Adrenal gland (tissue), 12 donors: ENCODE measurements around the gene SRBD1. TPM values are rescaled to one million over a fixed set of nuclear protein-coding genes. Genes with fewer than 3 reads are reported as not detected.

Source experiments
- DNase-seq, 7 donors: peaks; one replicate each; pipeline ENCODE4 v3.0.0-alpha.2; 2019 to 2020
- H3K27ac ChIP-seq, 5 donors: fragments of 200-600 bp; sonication (generic) in 4 of 5; 1 replicate in 3 of 5; 2 replicates in 2 of 5; pipeline versions ENCODE4 v1.5.1 to v1.8.0; 2016 to 2020; ENCODE audit warnings: mild to moderate bottlenecking in 1 of 5
- H3K27me3 ChIP-seq: fragments of 200-600 bp; 2 replicates; pipeline ENCODE4 v1.8.0; 2021
- H3K36me3 ChIP-seq, 2 donors: fragments of 200-600 bp; replicated peaks in 1 of 2; 1 replicate in 1 of 2; 2 replicates in 1 of 2; pipeline versions ENCODE4 v1.5.1 to v1.8.0; 2018 to 2022
- H3K4me1 ChIP-seq, 2 donors: fragments of 200-600 bp; replicated peaks in 1 of 2; 1 replicate in 1 of 2; 2 replicates in 1 of 2; pipeline versions ENCODE4 v1.5.1 to v1.8.0; 2018 to 2021
- H3K4me3 ChIP-seq, 4 donors: fragments of 200-600 bp; sonication (generic) in 3 of 4; one replicate each; pipeline ENCODE4 v1.5.1; 2016 to 2018
- H3K9me3 ChIP-seq, 3 donors: fragments of 200-600 bp; sonication (generic) in 1 of 3; replicated peaks in 1 of 3; 1 replicate in 2 of 3; 2 replicates in 1 of 3; pipeline versions ENCODE4 v1.5.1 to v1.8.0; 2016 to 2021
- CTCF ChIP-seq, 6 experiments: fragments of 450-650 bp in 4 of 6; fragments of 200-600 bp in 2 of 6; sonication (generic) in 1 of 6; IDR thresholded peaks; 1 replicate in 5 of 6; 2 replicates in 1 of 6; pipeline versions ENCODE4 v1.5.1 to v1.8.0; 2016 to 2021; ENCODE audit warnings: antibody characterized with exemption in 6 of 6, mild to moderate bottlenecking in 2 of 6, moderate library complexity in 1 of 6
- POLR2A ChIP-seq, 2 donors: fragments of 450-650 bp; IDR thresholded peaks; one replicate each; pipeline ENCODE4 v1.6.1; 2017; ENCODE audit warnings: antibody characterized with exemption in 2 of 2, mild to moderate bottlenecking in 2 of 2, moderate library complexity in 1 of 2
- WGBS, 4 donors: extraction: QIAGEN DNeasy Blood & Tissue Kit in 2 of 4; methylation state at CpG; one replicate each; pipeline versions ENCODE4 v1.1.5 to v1.1.7; 2013 to 2017; 5-methylcytosine and 5-hydroxymethylcytosine counted together
- intact Hi-C, 2 donors: fragments of 100-400 bp; cut with DNase I; formaldehyde crosslinking; loops; one replicate each; pipeline versions ENCODE4 v1.14.1 to v1.15.0; 2022 to 2023
- polyA plus RNA-seq, 3 donors: library from polyadenylated mRNA; stranded (reverse); fragments of 200-250 nt in 2 of 3; fragments of 350-450 nt in 1 of 3; fragmentation: Illumina TruSeq in 1 of 3; extraction: RNeasy Lipid Tissue Mini Kit (QIAGEN cat#74804) in 1 of 3; gene quantifications; one replicate each; pipeline ENCODE4 v1.2.3, GENCODE V29; 2013 to 2014
- total RNA-seq, 9 donors: library from RNA; depleted of rRNA in 4 of 9; stranded (reverse); fragments of >200 nt in 4 of 9; fragments of 120-200 nt in 1 of 9; fragmentation: NEBNext Ultra II Directional in 1 of 9; extraction: Animal tissue kit (Norgen Biotek cat#: 25700) in 1 of 9; gene quantifications; one replicate each; pipeline versions ENCODE4 v1.1.0 to v1.2.4, GENCODE V29; 2013 to 2023
- donor health status: healthy with polysubstance abuse.
- donor health status: Bipolar disorder and iron deficiency.
- donor health status: DM: yes; HTN: yes; CAD: no.
- donor health status: DM: no; HTN: no; CAD: no.
- donor health status: DM: no; HTN: no; CAD: no.
- donor health status: DM: yes; HTN: yes; CAD: no.

SRBD1 gene
- total and polyA plus RNA-seq, 12 donors, result 2.7 to 21.6 (median 13.8) TPM

GRCh38 chr2:45466053-45466452, 145.0 kb downstream of the SRBD1 start:
- Histone ChIP-seq H3K4me3 (no peak overlapping the region), H3K4me1 (peaks cover 18 to 23% of the 10 kb centered on the region in 2 donors), H3K9me3 (no peaks in the 10 kb centered on the region), H3K27ac (no peak overlapping the region), H3K27me3 (no peaks in the 10 kb centered on the region), H3K36me3 (no peaks in the 10 kb centered on the region)
- intact Hi-C loops, result no loop called here
- DNase-seq, result no peak
- no peak for TF ChIP-seq POLR2A (IDR thresholded peaks at IDR 0.05)
- TF ChIP-seq CTCF (IDR thresholded peaks at IDR 0.05), result no peak
- 72 to 88% (median 85%) methylated on average over 1 of the region's 1 CpG for WGBS, 4 donors

- intact Hi-C loops, result no loop called here
- 95 to 98% (median 96%) methylated on average over 6 of the region's 6 CpGs for WGBS, 4 donors
- no peak for TF ChIP-seq CTCF (IDR thresholded peaks at IDR 0.05)
- no peak for TF ChIP-seq POLR2A (IDR thresholded peaks at IDR 0.05)
- DNase-seq, result no peak
- no peaks in the 10 kb centered on the region for H3K9me3 ChIP-seq
- H3K27ac ChIP-seq, result no peak overlapping the region
- H3K27me3 ChIP-seq, result no peaks in the 10 kb centered on the region
- H3K4me3 ChIP-seq, result no peak overlapping the region
- H3K4me1 ChIP-seq, result peaks cover 0 to 19% of the 10 kb centered on the region in 2 donors
- H3K36me3 ChIP-seq, result no peaks in the 10 kb centered on the region
Observed at GRCh38 chr2:45460825-45461224, 150.2 kb downstream of the SRBD1 start.

- 72 to 81% (median 79%) methylated on average over 3 of the region's 3 CpGs for WGBS, 4 donors
- intact Hi-C loops, result no loop called here
Observed at GRCh38 chr2:45459860-45460259, 151.2 kb downstream of the SRBD1 start.

GRCh38 chr2:45458909-45459563, 152.0 kb downstream of the SRBD1 start:
- H3K36me3 ChIP-seq, result no peaks in the 10 kb centered on the region
- TF ChIP-seq CTCF (IDR thresholded peaks at IDR 0.05) (no peak), POLR2A (IDR thresholded peaks at IDR 0.05) (no peak)
- WGBS, 4 donors, result 30 to 38% (median 33%) methylated on average over 3 of the region's 3 CpGs
- intact Hi-C loops, result no loop called here
- DNase-seq, result peak in 6 of 7 donors; percentile 25 to 65 (median 43)
- no peaks in the 10 kb centered on the region for H3K9me3 ChIP-seq
- H3K4me3 ChIP-seq, result no peak overlapping the region
- peaks cover 0 to 19% of the 10 kb centered on the region in 2 donors for H3K4me1 ChIP-seq
- no peaks in the 10 kb centered on the region for H3K27me3 ChIP-seq
- peak overlapping the region in 2 of 5 donors; percentile 6 to 49 for H3K27ac ChIP-seq

More at GRCh38 chr2:45459860-45460259, 151.2 kb downstream of the SRBD1 start:
- Histone ChIP-seq H3K27me3 (no peaks in the 10 kb centered on the region), H3K4me1 (peaks cover 0 to 19% of the 10 kb centered on the region in 2 donors), H3K27ac (no peak overlapping the region), H3K9me3 (no peaks in the 10 kb centered on the region), H3K36me3 (no peaks in the 10 kb centered on the region), H3K4me3 (no peak overlapping the region)
- DNase-seq, result peak in 3 of 7 donors; percentile 16 to 48 (median 33)
- TF ChIP-seq CTCF (IDR thresholded peaks at IDR 0.05) (no peak), POLR2A (IDR thresholded peaks at IDR 0.05) (no peak)
